ENCODE measurements around the gene GPR68.

GRCh38 chr14:91270619-91271018, 26.1 kb upstream of the GPR68 start:
- no peak for TF ChIP-seq CTCF (IDR thresholded peaks at IDR 0.05)
- no peak for TF ChIP-seq EZH2 (IDR thresholded peaks at IDR 0.05; ENCODE audit: borderline replicate concordance, insufficient read depth, low read depth, low read length, poor library complexity, severe bottlenecking)
